ENCODE measurements around the gene ANGEL2. TPM values are rescaled to one million over a fixed set of nuclear protein-coding genes. Genes with fewer than 3 reads are reported as not detected.

Gene ANGEL2
- total and polyA plus RNA-seq, 7 experiments from 2014 or later, result 22.2 to 96.5 (median 63.4) TPM

DNA sequence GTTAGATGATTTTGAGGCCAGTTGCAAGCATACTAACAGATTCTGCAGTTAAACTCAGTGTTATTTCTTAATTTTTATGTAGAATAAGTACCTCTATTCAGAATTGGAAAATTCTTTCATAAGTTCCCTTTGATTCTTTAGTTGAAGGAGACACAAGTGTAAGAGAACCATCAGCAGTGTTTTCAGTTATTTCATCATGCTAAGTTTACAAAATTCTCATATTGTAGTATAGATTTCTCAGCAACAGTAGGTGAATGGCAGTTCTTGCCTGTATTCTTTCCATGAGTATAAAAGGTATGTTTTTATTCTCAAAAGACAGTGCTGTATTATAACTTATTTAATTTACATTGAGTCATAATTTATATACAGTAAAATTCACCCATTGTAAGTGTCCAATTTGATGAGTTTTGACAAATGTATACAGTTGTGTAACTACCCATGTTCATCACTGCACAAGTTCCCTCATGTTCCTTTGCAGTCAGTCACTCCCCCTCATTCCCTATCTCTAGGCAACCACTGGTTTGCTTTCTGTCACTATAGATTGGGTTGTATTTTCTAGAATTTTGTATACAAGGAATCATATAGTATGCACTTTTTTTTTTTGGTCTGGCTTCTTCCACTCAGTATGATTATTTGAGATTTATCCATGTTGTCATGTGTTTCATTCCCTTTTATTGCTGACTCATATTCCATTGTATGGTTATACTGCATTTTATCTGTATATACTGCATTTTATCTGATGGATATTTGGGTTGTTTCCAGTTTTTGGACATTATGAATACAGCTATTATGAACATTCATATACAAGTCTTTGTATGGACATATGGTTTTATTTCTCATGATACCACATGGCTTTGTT is 39.3 kb upstream of the ANGEL2 start:
- Histone ChIP-seq H3K4me1 (ENCODE audit: control insufficient read depth in 2 of 2, insufficient read depth in 2 of 2, low read length in 2 of 2) (peaks cover 3 to 13% of the 10 kb centered on the region in 2 donors), H3K27ac (ENCODE audit: low read depth, low read length) (no peak overlapping the region), H3K27me3 (ENCODE audit: control insufficient read depth in 2 of 2, insufficient read depth in 2 of 2, low read length in 2 of 2) (no peaks in the 10 kb centered on the region), H3K9me3 (ENCODE audit: control insufficient read depth in 2 of 3, low read length in 3 of 3) (peaks cover 0 to 3% (median 0%) of the 10 kb centered on the region in 3 experiments), H3K4me3 (ENCODE audit: low read length) (no peak overlapping the region), H3K36me3 (ENCODE audit: control insufficient read depth in 2 of 3, insufficient read depth in 3 of 3, low read length in 3 of 3) (no peaks in the 10 kb centered on the region)
- Mint-ChIP-seq H3K9me3 (peaks cover 0 to 12% (median 5%) of the 10 kb centered on the region in 11 donors), H3K27me3 (no peaks in the 10 kb centered on the region), H3K4me1 (peaks cover 24 to 49% (median 34%) of the 10 kb centered on the region in 7 donors), H3K27ac (peak overlapping the region in 1 of 9 donors; percentile 18), H3K4me3 (no peak overlapping the region), H3K36me3 (peaks cover 0 to 21% (median 14%) of the 10 kb centered on the region in 5 donors)
- intact Hi-C loops (cut with micrococcal nuclease), result no loop called here
- ChIA-PET CTCF (interaction anchor here (0.6 kb wide), 1 partner anchor 366 kb away, joined by 3 read pairs; no protein-coding TSS in a partner anchor), POLR2A (no interaction called here)
- no peak for ATAC-seq
- no peak for DNase-seq

GRCh38 chr1:213054142-213054541 is 38.5 kb upstream of the ANGEL2 start:
- Histone ChIP-seq H3K4me3 (ENCODE audit: low read length) (no peak overlapping the region), H3K27me3 (ENCODE audit: control insufficient read depth in 2 of 2, insufficient read depth in 2 of 2, low read length in 2 of 2) (peaks cover 0 to under 1% of the 10 kb centered on the region in 2 donors), H3K9me3 (ENCODE audit: control insufficient read depth in 2 of 3, low read length in 3 of 3) (peaks cover 0 to 3% (median 0%) of the 10 kb centered on the region in 3 experiments), H3K27ac (ENCODE audit: low read depth, low read length) (no peak overlapping the region), H3K4me1 (ENCODE audit: control insufficient read depth in 2 of 2, insufficient read depth in 2 of 2, low read length in 2 of 2) (peaks cover 3 to 13% of the 10 kb centered on the region in 2 donors), H3K36me3 (ENCODE audit: control insufficient read depth in 2 of 3, insufficient read depth in 3 of 3, low read length in 3 of 3) (no peaks in the 10 kb centered on the region)
- H3K4me1 Mint-ChIP-seq, result peaks cover 24 to 49% (median 35%) of the 10 kb centered on the region in 7 donors
- H3K4me3 Mint-ChIP-seq, result no peak overlapping the region
- ATAC-seq (no peak), DNase-seq (no peak)
- intact Hi-C loops (cut with micrococcal nuclease), result no loop called here
- peaks cover 0 to 7% (median 5%) of the 10 kb centered on the region in 5 donors for H3K27me3 Mint-ChIP-seq
- peaks cover 0 to 20% (median 13%) of the 10 kb centered on the region in 5 donors for H3K36me3 Mint-ChIP-seq
- CTCF ChIA-PET, result interaction anchor here (0.6 kb wide), 1 partner anchor 367 kb away, joined by 3 read pairs; no protein-coding TSS in a partner anchor
- no peak overlapping the region for H3K27ac Mint-ChIP-seq
- peaks cover 0 to 11% (median 6%) of the 10 kb centered on the region in 11 donors for H3K9me3 Mint-ChIP-seq
- POLR2A ChIA-PET, result no interaction called here

- no peak overlapping the region for H3K4me3 ChIP-seq (ENCODE audit: low read length)
- DNase-seq (no peak), ATAC-seq (no peak)
- no peak overlapping the region for H3K27ac Mint-ChIP-seq
- H3K36me3 Mint-ChIP-seq, result peaks cover 0 to 23% (median 13%) of the 10 kb centered on the region in 5 donors
- H3K36me3 ChIP-seq (ENCODE audit: control insufficient read depth in 2 of 3, insufficient read depth in 3 of 3, low read length in 3 of 3), result no peaks in the 10 kb centered on the region
- H3K9me3 Mint-ChIP-seq, result peaks cover 0 to 16% (median 6%) of the 10 kb centered on the region in 11 donors
- intact Hi-C loops (cut with micrococcal nuclease), result no loop called here
- H3K9me3 ChIP-seq (ENCODE audit: control insufficient read depth in 2 of 3, low read length in 3 of 3), result peaks cover 0 to 3% (median 0%) of the 10 kb centered on the region in 3 experiments
- peaks cover 24 to 49% (median 35%) of the 10 kb centered on the region in 7 donors for H3K4me1 Mint-ChIP-seq
- H3K4me3 Mint-ChIP-seq, result peak overlapping the region in 1 of 10 donors; percentile 59
- H3K27ac ChIP-seq (ENCODE audit: low read depth, low read length), result no peak overlapping the region
- ChIA-PET POLR2A (no interaction called here), CTCF (no interaction called here)
- H3K27me3 Mint-ChIP-seq, result peaks cover 0 to 14% (median 12%) of the 10 kb centered on the region in 5 donors
- peaks cover 0 to 4% of the 10 kb centered on the region in 2 donors for H3K27me3 ChIP-seq (ENCODE audit: control insufficient read depth in 2 of 2, insufficient read depth in 2 of 2, low read length in 2 of 2)
- H3K4me1 ChIP-seq (ENCODE audit: control insufficient read depth in 2 of 2, insufficient read depth in 2 of 2, low read length in 2 of 2), result peaks cover 3 to 13% of the 10 kb centered on the region in 2 donors
Measured at GRCh38 chr1:213053455-213053854, 37.8 kb upstream of the ANGEL2 start.

DNA sequence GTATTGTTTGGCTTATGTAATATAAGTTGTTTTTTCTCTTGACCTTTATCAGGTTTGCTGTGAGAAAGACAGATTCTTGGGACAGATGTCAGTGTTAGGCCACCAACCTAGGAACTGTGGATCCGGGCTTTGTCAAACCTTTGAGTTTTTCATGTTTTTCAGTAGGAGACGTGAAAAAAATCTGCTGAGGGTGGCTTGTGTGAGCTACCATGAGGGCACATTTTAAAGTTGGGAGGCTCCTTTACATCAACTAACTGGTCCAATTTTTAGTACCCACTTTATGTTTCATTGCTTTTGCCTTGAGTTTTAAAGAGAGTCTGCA is 36.2 kb upstream of the ANGEL2 start:
- Mint-ChIP-seq H3K27ac (peak overlapping the region in 6 of 9 donors; percentile 72 to 93 (median 86)), H3K27me3 (peaks cover 7 to 27% (median 22%) of the 10 kb centered on the region in 5 donors), H3K4me1 (peaks cover 23 to 45% (median 35%) of the 10 kb centered on the region in 7 donors), H3K9me3 (peaks cover 0 to 16% (median 6%) of the 10 kb centered on the region in 11 donors), H3K4me3 (peak overlapping the region; percentile 93 to 99 (median 96)), H3K36me3 (peaks cover 4 to 22% (median 12%) of the 10 kb centered on the region in 5 donors)
- Histone ChIP-seq H3K27ac (ENCODE audit: low read depth, low read length) (peak overlapping the region; percentile 72), H3K4me3 (ENCODE audit: low read length) (peak overlapping the region; percentile 97), H3K36me3 (ENCODE audit: control insufficient read depth in 2 of 3, insufficient read depth in 3 of 3, low read length in 3 of 3) (no peaks in the 10 kb centered on the region), H3K9me3 (ENCODE audit: control insufficient read depth in 2 of 3, low read length in 3 of 3) (peaks cover 0 to 3% (median 0%) of the 10 kb centered on the region in 3 experiments), H3K4me1 (ENCODE audit: control insufficient read depth in 2 of 2, insufficient read depth in 2 of 2, low read length in 2 of 2) (peaks cover 0 to 13% of the 10 kb centered on the region in 2 donors), H3K27me3 (ENCODE audit: control insufficient read depth in 2 of 2, insufficient read depth in 2 of 2, low read length in 2 of 2) (peaks cover 0 to 4% of the 10 kb centered on the region in 2 donors)
- DNase-seq (no peak), ATAC-seq (no peak)
- intact Hi-C loops (cut with micrococcal nuclease), result loop anchor here (1.0 to 2.0 kb wide), 6 partner anchors 31 to 1473 kb away; partner anchors contain the start of genes ANGEL2 (in 2 of the 2), NSL1 (in 2 of the 2), TATDN3 (in 2 of the 2) and DTL (in 1 of the 2)
- CTCF ChIA-PET, result no interaction called here
- POLR2A ChIA-PET, result no interaction called here

- H3K4me3 Mint-ChIP-seq, result peak within 1 kb of the TSS; percentile 93 to 99 (median 96)
- H3K4me1 ChIP-seq (ENCODE audit: control insufficient read depth in 2 of 2, insufficient read depth in 2 of 2, low read length in 2 of 2), result peaks cover 0 to 13% of the 10 kb centered on the region in 2 donors
- H3K36me3 Mint-ChIP-seq, result peaks cover 4 to 22% (median 9%) of the 10 kb centered on the region in 5 donors
- H3K9me3 Mint-ChIP-seq, result peaks cover 0 to 16% (median 6%) of the 10 kb centered on the region in 11 donors
- H3K4me3 ChIP-seq (ENCODE audit: low read length), result peak within 1 kb of the TSS; percentile 97
- H3K27ac ChIP-seq (ENCODE audit: low read depth, low read length), result peak within 1 kb of the TSS; percentile 72
- H3K27me3 Mint-ChIP-seq, result peaks cover 9 to 27% (median 23%) of the 10 kb centered on the region in 5 donors
- H3K9me3 ChIP-seq (ENCODE audit: control insufficient read depth in 2 of 3, low read length in 3 of 3), result peaks cover 0 to 3% (median 0%) of the 10 kb centered on the region in 3 experiments
- peak within 1 kb of the TSS; percentile 75 to 98 (median 93) for H3K27ac Mint-ChIP-seq
- ChIA-PET CTCF (interaction anchor here (0.6 kb wide), 1 partner anchor 629 kb away, joined by 3 read pairs; no protein-coding TSS in a partner anchor), POLR2A (no interaction called here)
- H3K36me3 ChIP-seq (ENCODE audit: control insufficient read depth in 2 of 3, insufficient read depth in 3 of 3, low read length in 3 of 3), result no peaks in the 10 kb centered on the region
- peaks cover 0 to 4% of the 10 kb centered on the region in 2 donors for H3K27me3 ChIP-seq (ENCODE audit: control insufficient read depth in 2 of 2, insufficient read depth in 2 of 2, low read length in 2 of 2)
- peak; percentile 97 for ATAC-seq
- peak; percentile 64 to 82 (median 79) for DNase-seq
- H3K4me1 Mint-ChIP-seq, result peaks cover 23 to 39% (median 35%) of the 10 kb centered on the region in 7 donors
- intact Hi-C loops (cut with micrococcal nuclease), result loop anchor here (1.0 to 2.0 kb wide), 6 partner anchors 31 to 1473 kb away; partner anchors contain the start of genes ANGEL2 (in 2 of the 2), NSL1 (in 2 of the 2), TATDN3 (in 2 of the 2) and DTL (in 1 of the 2)
Measured at GRCh38 chr1:213051127-213051880, 35.6 kb upstream of the ANGEL2 start, which contains the start of gene RPS6KC1. Gene RPS6KC1, plus strand, starts transcription at chr1:213051241. Its CDS starts 164 bp downstream, at chr1:213051405.

GRCh38 chr1:213050745-213051126 is 35.1 kb upstream of the ANGEL2 start:
- Mint-ChIP-seq H3K4me1 (peaks cover 23 to 36% (median 33%) of the 10 kb centered on the region in 7 donors), H3K4me3 (peak overlapping the region; percentile 93 to 99 (median 96)), H3K27ac (peak overlapping the region; percentile 75 to 98 (median 93)), H3K9me3 (peaks cover 0 to 16% (median 6%) of the 10 kb centered on the region in 11 donors), H3K36me3 (peaks cover 4 to 22% (median 9%) of the 10 kb centered on the region in 5 donors), H3K27me3 (peaks cover 10 to 27% (median 23%) of the 10 kb centered on the region in 5 donors)
- DNase-seq (peak in 1 of 9 donors; percentile 13), ATAC-seq (peak; percentile 54)
- peaks cover 0 to 13% of the 10 kb centered on the region in 2 donors for H3K4me1 ChIP-seq (ENCODE audit: control insufficient read depth in 2 of 2, insufficient read depth in 2 of 2, low read length in 2 of 2)
- ChIA-PET POLR2A (no interaction called here), CTCF (no interaction called here)
- H3K9me3 ChIP-seq (ENCODE audit: control insufficient read depth in 2 of 3, low read length in 3 of 3), result peaks cover 0 to 3% (median 0%) of the 10 kb centered on the region in 3 experiments
- H3K36me3 ChIP-seq (ENCODE audit: control insufficient read depth in 2 of 3, insufficient read depth in 3 of 3, low read length in 3 of 3), result no peaks in the 10 kb centered on the region
- peaks cover 0 to 4% of the 10 kb centered on the region in 2 donors for H3K27me3 ChIP-seq (ENCODE audit: control insufficient read depth in 2 of 2, insufficient read depth in 2 of 2, low read length in 2 of 2)
- intact Hi-C loops (cut with micrococcal nuclease), result loop anchor here (1.0 to 2.0 kb wide), 6 partner anchors 32 to 1472 kb away; partner anchors contain the start of genes ANGEL2 (in 2 of the 2), NSL1 (in 2 of the 2), TATDN3 (in 2 of the 2) and DTL (in 1 of the 2)
- peak overlapping the region; percentile 97 for H3K4me3 ChIP-seq (ENCODE audit: low read length)
- peak overlapping the region; percentile 72 for H3K27ac ChIP-seq (ENCODE audit: low read depth, low read length)

Measured in naive thymus-derived CD4-positive, alpha-beta T cell (primary cell).